K562 (cell line): ENCODE data around the gene IGFALS.

Experiments used
- AFF1 ChIP-seq, 2 experiments: fragments of 450-650 bp; IDR thresholded peaks; 2 replicates each; pipeline ENCODE4 v1.6.1; 2018; ENCODE audit warnings: mild to moderate bottlenecking in 2 of 2, low read depth in 1 of 2; ENCODE audit not compliant: partially characterized antibody in 2 of 2
- CTCF ChIP-seq, 3 experiments: IDR thresholded peaks in 2 of 3; conservative IDR thresholded peaks in 1 of 3; 2 replicates each; pipeline ENCODE4 v1.5.1; 2011 to 2012; ENCODE audit warnings: low read length in 3 of 3, mild to moderate bottlenecking in 3 of 3, control low read depth in 2 of 3, improper control_type of control experiment in 1 of 3, inconsistent platforms in 1 of 3, low read depth in 1 of 3, mixed read lengths in 1 of 3, moderate library complexity in 1 of 3; ENCODE audit not compliant: insufficient read depth in 2 of 3
- SIX5 ChIP-seq, 2 experiments: IDR thresholded peaks; 2 replicates each; pipeline ENCODE4 v1.6.1; 2011; ENCODE audit warnings: low read length in 2 of 2, borderline replicate concordance in 1 of 2, low read depth in 1 of 2, mild to moderate bottlenecking in 1 of 2, moderate library complexity in 1 of 2; ENCODE audit not compliant: insufficient read depth in 1 of 2
- ZBTB33 ChIP-seq: sonication (generic); formaldehyde crosslinking; IDR thresholded peaks from 2 replicates; pipeline ENCODE4 v1.8.1; 2023; ENCODE audit warnings: mild to moderate bottlenecking, missing genetic modification reagents

- TF ChIP-seq AFF1 (IDR thresholded peaks at IDR 0.05; ENCODE audit: low read depth in 1 of 2, partially characterized antibody in 2 of 2) (no peak), CTCF (IDR thresholded peaks at IDR 0.05 in 2 of 3, conservative IDR thresholded peaks at IDR 0.05 in 1 of 3; ENCODE audit: insufficient read depth in 2 of 3, low read depth in 1 of 3, low read length in 3 of 3) (no peak), SIX5 (IDR thresholded peaks at IDR 0.05; ENCODE audit: borderline replicate concordance in 1 of 2, insufficient read depth in 1 of 2, low read depth in 1 of 2, low read length in 2 of 2) (no peak), ZBTB33 (CRISPR knock-in tag) (no peak)
These were observed 51.8 kb downstream of the IGFALS start for GRCh38 chr16:1741553-1742165.
